Neural crest cell (in vitro differentiated cells): ENCODE results near the gene MXRA8. TPM values are rescaled to one million over a fixed set of nuclear protein-coding genes. Genes with fewer than 3 reads are reported as not detected.

Experiments used
- DNase-seq: peaks from one replicate; pipeline ENCODE4 v3.0.0; 2021; ENCODE audit warnings: low read depth, mixed read lengths, low spot score
- H3K27ac Mint-ChIP-seq: one replicate; pipeline ENCODE4 v1.8.0; 2021; ENCODE audit warnings: mild to moderate bottlenecking, mixed read lengths; ENCODE audit not compliant: unreplicated experiment
- H3K27me3 Mint-ChIP-seq: 2 replicates; pipeline ENCODE4 v1.8.0; 2021; ENCODE audit warnings: low read depth, mild to moderate bottlenecking, mixed read lengths
- H3K36me3 Mint-ChIP-seq: 2 replicates; pipeline ENCODE4 v1.8.0; 2021; ENCODE audit warnings: low read depth, mild to moderate bottlenecking, mixed read lengths
- H3K4me1 Mint-ChIP-seq: 2 replicates; pipeline ENCODE4 v1.8.0; 2021; ENCODE audit warnings: mixed read lengths
- H3K4me3 Mint-ChIP-seq: one replicate; pipeline ENCODE4 v1.8.0; 2021; ENCODE audit warnings: mild to moderate bottlenecking, mixed read lengths
- H3K9me3 Mint-ChIP-seq: 2 replicates; pipeline ENCODE4 v1.8.0; 2021; ENCODE audit warnings: mixed read lengths
- CTCF ChIP-seq: fragments of 200-600 bp; sonication (generic); conservative IDR thresholded peaks from 2 replicates; pipeline ENCODE4 v1.5.0; 2021; ENCODE audit warnings: antibody characterized with exemption, mild to moderate bottlenecking
- total RNA-seq: library from RNA; stranded (reverse); gene quantifications from 2 replicates; pipeline ENCODE4 v1.2.1, GENCODE V29; 2021

Gene MXRA8
- total RNA-seq, 1 donor from 2014 or later, result 5.8 TPM

GRCh38 chr1:1328254-1328653, 30.1 kb downstream of the MXRA8 start:
- no peak for DNase-seq
- no peak overlapping the region for H3K4me3 Mint-ChIP-seq
- H3K27ac Mint-ChIP-seq, result no peak overlapping the region
- no peaks in the 10 kb centered on the region for H3K27me3 Mint-ChIP-seq
- TF ChIP-seq CTCF, result no peak
- peaks cover 2% of the 10 kb centered on the region for H3K36me3 Mint-ChIP-seq
- no peaks in the 10 kb centered on the region for H3K9me3 Mint-ChIP-seq
- H3K4me1 Mint-ChIP-seq, result peaks cover 11% of the 10 kb centered on the region

GRCh38 chr1:1327291-1327690, 31.1 kb downstream of the MXRA8 start:
- H3K4me1 Mint-ChIP-seq, result peaks cover 12% of the 10 kb centered on the region
- DNase-seq, result no peak
- H3K27me3 Mint-ChIP-seq, result no peaks in the 10 kb centered on the region
- H3K4me3 Mint-ChIP-seq, result no peak overlapping the region
- no peak overlapping the region for H3K27ac Mint-ChIP-seq
- H3K9me3 Mint-ChIP-seq, result no peaks in the 10 kb centered on the region
- H3K36me3 Mint-ChIP-seq, result peaks cover 2% of the 10 kb centered on the region
- TF ChIP-seq CTCF, result no peak

- peaks cover 15% of the 10 kb centered on the region for H3K4me1 Mint-ChIP-seq
- H3K27me3 Mint-ChIP-seq, result no peaks in the 10 kb centered on the region
- peaks cover 2% of the 10 kb centered on the region for H3K36me3 Mint-ChIP-seq
- no peak for DNase-seq
- TF ChIP-seq CTCF, result no peak
- peak overlapping the region; percentile 70 for H3K4me3 Mint-ChIP-seq
- H3K9me3 Mint-ChIP-seq, result no peaks in the 10 kb centered on the region
- no peak overlapping the region for H3K27ac Mint-ChIP-seq
Measured at GRCh38 chr1:1326075-1326605, 32.2 kb downstream of the MXRA8 start.

- no peaks in the 10 kb centered on the region for H3K27me3 Mint-ChIP-seq
- peaks cover 2% of the 10 kb centered on the region for H3K36me3 Mint-ChIP-seq
- no peak overlapping the region for H3K27ac Mint-ChIP-seq
- no peak for TF ChIP-seq CTCF
- H3K4me1 Mint-ChIP-seq, result peaks cover 15% of the 10 kb centered on the region
- H3K9me3 Mint-ChIP-seq, result no peaks in the 10 kb centered on the region
- no peak for DNase-seq
- H3K4me3 Mint-ChIP-seq, result peak overlapping the region; percentile 78
Measured at GRCh38 chr1:1325288-1326074, 32.9 kb downstream of the MXRA8 start.

GRCh38 chr1:1324524-1325287, 33.6 kb downstream of the MXRA8 start, which contains the start of the genes CPTP and INTS11:
Gene CPTP, plus strand, starts transcription at chr1:1324802. Its CDS starts 2,109 bp downstream, at chr1:1326911.
Gene INTS11, minus strand, starts transcription at chr1:1324660. Its CDS starts 52 bp downstream, at chr1:1324608.
- Mint-ChIP-seq H3K4me3 (peak within 1 kb of the TSS; percentile 88), H3K27ac (peak within 1 kb of the TSS; percentile 93), H3K36me3 (no peaks in the 10 kb centered on the region), H3K4me1 (peaks cover 12% of the 10 kb centered on the region), H3K27me3 (no peaks in the 10 kb centered on the region), H3K9me3 (no peaks in the 10 kb centered on the region)
- no peak for TF ChIP-seq CTCF
- peak; percentile 95 for DNase-seq
